GM12878 (cell line): Measurements from ENCODE around the gene OR4D2.

ENCODE experiments used
- CEBPB ChIP-seq, 2 experiments: fragments of 150-350 bp in 1 of 2; IDR thresholded peaks; 2 replicates each; pipeline ENCODE4 v1.6.1; 2012 to 2014; ENCODE audit warnings: low read depth in 2 of 2, low read length in 2 of 2, borderline replicate concordance in 1 of 2, inconsistent platforms in 1 of 2
- CTCF ChIP-seq, 3 experiments: IDR thresholded peaks in 2 of 3; conservative IDR thresholded peaks in 1 of 3; 2 replicates each; pipeline ENCODE4 v1.5.1; 2011; ENCODE audit warnings: low read depth in 3 of 3, low read length in 3 of 3, mild to moderate bottlenecking in 3 of 3, control low read depth in 2 of 3, moderate library complexity in 2 of 3, inconsistent platforms in 1 of 3, mixed read lengths in 1 of 3; ENCODE audit not compliant: control insufficient read depth in 2 of 3, insufficient read depth in 1 of 3; ENCODE audit errors: extremely low read depth in 1 of 3
- EP300 ChIP-seq, 2 experiments: fragments of 150-350 bp in 1 of 2; IDR thresholded peaks; 2 replicates each; pipeline ENCODE4 v1.6.1; 2011 to 2012; ENCODE audit warnings: low read depth in 2 of 2, low read length in 2 of 2, borderline replicate concordance in 1 of 2, improper control_type of control experiment in 1 of 2, inconsistent platforms in 1 of 2; ENCODE audit not compliant: control insufficient read depth in 1 of 2
- EZH2 ChIP-seq: IDR thresholded peaks from 2 replicates; pipeline ENCODE4 v1.6.1; 2012; ENCODE audit warnings: low read depth, mild to moderate bottlenecking, control low read depth, inconsistent platforms, low read length, borderline replicate concordance; ENCODE audit not compliant: control insufficient read depth
- FOS ChIP-seq: IDR thresholded peaks from 3 replicates; pipeline ENCODE4 v1.6.1; 2011; ENCODE audit warnings: borderline replicate concordance; ENCODE audit not compliant: insufficient read length; ENCODE audit errors: extremely low read depth
- HDAC2 ChIP-seq: fragments of 200-600 bp; sonication (generic); IDR thresholded peaks from 2 replicates; pipeline ENCODE4 v1.6.1; 2017
- JUND ChIP-seq: IDR thresholded peaks from 2 replicates; pipeline ENCODE4 v1.6.1; 2012; ENCODE audit warnings: low read depth, mild to moderate bottlenecking, low read length, improper control_type of control experiment, moderate library complexity
- NKRF ChIP-seq: fragments of 450-650 bp; conservative IDR thresholded peaks from 2 replicates; pipeline ENCODE4 v1.6.1; 2017; ENCODE audit warnings: mild to moderate bottlenecking, moderate library complexity
- PKNOX1 ChIP-seq: fragments of 450-650 bp; IDR thresholded peaks from 2 replicates; pipeline ENCODE4 v1.6.1; 2016; ENCODE audit warnings: mild to moderate bottlenecking
- RELA ChIP-seq: fragments of 450-650 bp; IDR thresholded peaks from 2 replicates; pipeline ENCODE4 v1.8.0; 2014; ENCODE audit warnings: borderline replicate concordance; ENCODE audit not compliant: partially characterized antibody
- SUZ12 ChIP-seq: fragments of 200-600 bp; sonication (generic); IDR thresholded peaks from one replicate; pipeline ENCODE4 v1.6.1; 2018; ENCODE audit warnings: antibody characterized with exemption, mild to moderate bottlenecking; ENCODE audit not compliant: unreplicated experiment

- TF ChIP-seq FOS (no peak), CTCF (IDR thresholded peaks at IDR 0.05 in 2 of 3, conservative IDR thresholded peaks at IDR 0.05 in 1 of 3; ENCODE audit: control insufficient read depth in 2 of 3, extremely low read depth in 1 of 3, insufficient read depth in 1 of 3, low read depth in 3 of 3, low read length in 3 of 3) (no peak), SUZ12 (no peak), CEBPB (IDR thresholded peaks at IDR 0.05; ENCODE audit: borderline replicate concordance in 1 of 2, low read depth in 2 of 2, low read length in 2 of 2) (no peak), JUND (no peak), HDAC2 (no peak), RELA (no peak), EZH2 (no peak), PKNOX1 (no peak), EP300 (IDR thresholded peaks at IDR 0.05; ENCODE audit: borderline replicate concordance in 1 of 2, control insufficient read depth in 1 of 2, low read depth in 2 of 2, low read length in 2 of 2) (no peak), NKRF (no peak)
Measured at GRCh38 chr17:58219789-58220183, 53.0 kb downstream of the OR4D2 start.
